Neuronal stem cell (in vitro differentiated cells): ENCODE measurements around the gene IRF1.

Experiments
- DNase-seq: peaks from one replicate; pipeline ENCODE4 v3.0.0-alpha.2; 2013; ENCODE audit warnings: low spot score
- H2AFZ ChIP-seq: one replicate; pipeline ENCODE4 v1.6.1; 2013; ENCODE audit warnings: mild to moderate bottlenecking, low read length, inconsistent platforms
- H2AK5ac ChIP-seq: 2 replicates; pipeline ENCODE4 v1.6.1; 2013; ENCODE audit warnings: low read depth, mild to moderate bottlenecking, inconsistent platforms, low read length, moderate library complexity, mixed read lengths
- H2BK120ac ChIP-seq: 2 replicates; pipeline ENCODE4 v1.6.1; 2013; ENCODE audit warnings: low read depth, mild to moderate bottlenecking, inconsistent platforms, low read length, moderate library complexity, mixed read lengths
- H2BK12ac ChIP-seq: one replicate; pipeline ENCODE4 v1.6.1; 2013; ENCODE audit warnings: low read length, inconsistent platforms
- H2BK15ac ChIP-seq: 2 replicates; pipeline ENCODE4 v1.6.1; 2013; ENCODE audit warnings: mild to moderate bottlenecking, low read length, inconsistent platforms, mixed read lengths
- H2BK5ac ChIP-seq: one replicate; pipeline ENCODE4 v1.6.1; 2013; ENCODE audit warnings: inconsistent platforms, mild to moderate bottlenecking, low read length, moderate library complexity
- H3K14ac ChIP-seq: one replicate; pipeline ENCODE4 v1.6.1; 2013; ENCODE audit warnings: low read length, inconsistent platforms
- H3K18ac ChIP-seq: 2 replicates; pipeline ENCODE4 v1.6.1; 2013; ENCODE audit warnings: low read length, inconsistent platforms
- H3K23ac ChIP-seq: 2 replicates; pipeline ENCODE4 v1.6.1; 2013; ENCODE audit warnings: low read depth, mild to moderate bottlenecking, mixed read lengths, low read length, inconsistent platforms; ENCODE audit not compliant: poor library complexity
- H3K27ac ChIP-seq: replicated peaks from 3 replicates; pipeline ENCODE4 v1.5.1; 2013; ENCODE audit warnings: low read length, inconsistent platforms
- H3K27me3 ChIP-seq, 3 experiments: 2 replicates each; pipeline ENCODE4 v1.6.1; 2013; ENCODE audit warnings: low read length in 3 of 3, mild to moderate bottlenecking in 2 of 3, inconsistent platforms in 1 of 3, low read depth in 1 of 3, mixed read lengths in 1 of 3, moderate library complexity in 1 of 3; ENCODE audit not compliant: control insufficient read depth in 3 of 3, insufficient read depth in 3 of 3
- H3K36me3 ChIP-seq, 2 donors: replicated peaks in 1 of 2; 2 replicates each; pipeline ENCODE4 v1.6.1; 2013; ENCODE audit warnings: low read length in 2 of 2; ENCODE audit not compliant: control insufficient read depth in 2 of 2, insufficient read depth in 2 of 2
- H3K4ac ChIP-seq: 2 replicates; pipeline ENCODE4 v1.6.1; 2013; ENCODE audit warnings: inconsistent platforms, mild to moderate bottlenecking, low read length, moderate library complexity
- H3K4me1 ChIP-seq, 2 donors: 1 replicate in 1 of 2; 2 replicates in 1 of 2; pipeline ENCODE4 v1.6.1; 2013; ENCODE audit warnings: low read length in 2 of 2, low read depth in 1 of 2; ENCODE audit not compliant: control insufficient read depth in 2 of 2, insufficient read depth in 1 of 2
- H3K4me2 ChIP-seq: one replicate; pipeline ENCODE4 v1.6.1; 2013; ENCODE audit warnings: mild to moderate bottlenecking, low read length, inconsistent platforms; ENCODE audit not compliant: insufficient read depth, poor library complexity, severe bottlenecking
- H3K4me3 ChIP-seq, 2 donors: 2 replicates each; pipeline ENCODE4 v1.5.1; 2013; ENCODE audit warnings: low read length in 2 of 2, mild to moderate bottlenecking in 2 of 2, inconsistent platforms in 1 of 2, moderate library complexity in 1 of 2
- H3K79me1 ChIP-seq: one replicate; pipeline ENCODE4 v1.6.1; 2013; ENCODE audit warnings: low read depth, mild to moderate bottlenecking, inconsistent platforms, low read length, moderate library complexity
- H3K9ac ChIP-seq: one replicate; pipeline ENCODE4 v1.6.1; 2013; ENCODE audit warnings: mild to moderate bottlenecking, low read depth, low read length, inconsistent platforms; ENCODE audit not compliant: poor library complexity
- H3K9me3 ChIP-seq, 2 donors: replicated peaks in 1 of 2; 2 replicates each; pipeline versions ENCODE3 to v1.6.1; 2013; ENCODE audit warnings: low read length in 2 of 2, mild to moderate bottlenecking in 2 of 2, inconsistent platforms in 1 of 2, low read depth in 1 of 2, mixed read lengths in 1 of 2, moderate library complexity in 1 of 2; ENCODE audit not compliant: control insufficient read depth in 2 of 2, insufficient read depth in 1 of 2
- H4K8ac ChIP-seq: one replicate; pipeline ENCODE4 v1.6.1; 2013; ENCODE audit warnings: low read depth, mild to moderate bottlenecking, inconsistent platforms, low read length, moderate library complexity
- H4K91ac ChIP-seq: one replicate; pipeline ENCODE4 v1.6.1; 2013; ENCODE audit warnings: low read length, low read depth, mild to moderate bottlenecking, inconsistent platforms; ENCODE audit not compliant: poor library complexity
- WGBS, 2 donors: extraction: QIAGEN DNeasy Blood & Tissue Kit; methylation state at CpG; one replicate each; pipeline ENCODE4 v1.1.7; 2013; ENCODE audit warnings: missing lambda C conversion rate in 2 of 2, mixed read lengths in 1 of 2; ENCODE audit not compliant: insufficient read length in 2 of 2, insufficient replicate concordance in 1 of 2; ENCODE audit errors: extremely low coverage in 2 of 2; 5-methylcytosine and 5-hydroxymethylcytosine counted together

Gene IRF1

DNA sequence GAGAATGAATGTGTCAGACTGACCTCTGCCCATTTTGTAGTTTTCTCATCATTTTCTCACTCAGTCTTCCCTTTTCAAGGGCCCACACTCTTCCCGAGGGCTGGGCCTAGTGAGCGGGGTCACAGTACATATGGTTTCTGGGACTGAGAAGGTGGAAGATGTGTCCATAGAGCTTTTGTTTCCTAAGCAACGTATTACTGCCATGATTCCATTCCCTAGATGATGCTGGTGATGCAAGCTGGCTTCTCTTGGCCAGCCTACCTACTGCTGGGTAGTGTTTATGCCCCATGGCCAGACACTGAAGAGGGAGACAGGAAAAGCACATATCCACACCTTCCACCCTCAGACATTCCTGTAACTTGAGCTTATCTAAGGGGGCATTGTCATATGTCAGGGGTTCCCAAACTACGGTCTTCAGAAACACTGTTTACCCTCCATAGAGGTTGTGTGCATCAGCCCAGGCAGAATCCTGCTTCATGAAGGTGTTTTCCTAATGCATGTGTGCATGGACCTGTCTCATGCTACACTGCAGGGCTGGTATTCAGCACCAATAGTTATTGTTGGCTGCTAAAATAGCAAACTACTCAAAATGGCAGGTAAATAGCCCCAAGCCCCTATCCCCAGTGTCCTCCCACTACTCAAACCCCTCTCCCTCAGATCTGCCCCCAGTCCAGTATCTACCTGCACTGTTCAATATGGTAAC is 9.5 kb downstream of the IRF1 start:
- no peak for DNase-seq

GRCh38 chr5:132480546-132480892 is 10.1 kb downstream of the IRF1 start:
- no peak overlapping the region for H4K91ac ChIP-seq
- H3K9ac ChIP-seq = no peak overlapping the region
- no peak overlapping the region for H2BK120ac ChIP-seq
- H3K27ac ChIP-seq = no peak overlapping the region
- no peak for DNase-seq
- H3K4me3 ChIP-seq = no peak overlapping the region
- H3K23ac ChIP-seq = no peak overlapping the region
- H2BK15ac ChIP-seq = no peak overlapping the region
- no peak overlapping the region for H3K18ac ChIP-seq
- no peak overlapping the region for H3K14ac ChIP-seq
- H3K79me1 ChIP-seq = no peaks in the 10 kb centered on the region
- H3K4me2 ChIP-seq = no peak overlapping the region
- H2AFZ ChIP-seq = no peak overlapping the region
- no peaks in the 10 kb centered on the region for H3K27me3 ChIP-seq
- no peak overlapping the region for H4K8ac ChIP-seq
- H3K9me3 ChIP-seq = no peaks in the 10 kb centered on the region
- H3K36me3 ChIP-seq = peaks cover 0 to 18% of the 10 kb centered on the region in 2 donors
- no CpG with 5 or more reads among the region's 5 CpGs for WGBS, 2 donors
- no peak overlapping the region for H2BK12ac ChIP-seq
- no peak overlapping the region for H2BK5ac ChIP-seq
- H2AK5ac ChIP-seq = no peak overlapping the region
- no peak overlapping the region for H3K4ac ChIP-seq
- no peaks in the 10 kb centered on the region for H3K4me1 ChIP-seq

More for the DNA sequence above, 9.5 kb downstream of the IRF1 start:
- no peak overlapping the region for H3K4me3 ChIP-seq
- H2AK5ac ChIP-seq = no peak overlapping the region
- no peak overlapping the region for H2BK15ac ChIP-seq
- H2BK5ac ChIP-seq = no peak overlapping the region
- no peak overlapping the region for H2BK120ac ChIP-seq
- H2AFZ ChIP-seq = no peak overlapping the region
- no peak overlapping the region for H3K14ac ChIP-seq
- no peak overlapping the region for H3K9ac ChIP-seq
- H3K23ac ChIP-seq = no peak overlapping the region
- WGBS, 2 donors = no CpG with 5 or more reads among the region's 4 CpGs
- H4K91ac ChIP-seq = no peak overlapping the region
- H3K4me2 ChIP-seq = no peak overlapping the region
- peaks cover 0 to 23% of the 10 kb centered on the region in 2 donors for H3K36me3 ChIP-seq
- H2BK12ac ChIP-seq = no peak overlapping the region
- H3K27ac ChIP-seq = no peak overlapping the region
- H4K8ac ChIP-seq = no peak overlapping the region
- H3K4ac ChIP-seq = no peak overlapping the region
- H3K4me1 ChIP-seq = no peaks in the 10 kb centered on the region
- H3K79me1 ChIP-seq = no peaks in the 10 kb centered on the region
- H3K9me3 ChIP-seq = no peaks in the 10 kb centered on the region
- H3K27me3 ChIP-seq = no peaks in the 10 kb centered on the region
- H3K18ac ChIP-seq = no peak overlapping the region

DNA sequence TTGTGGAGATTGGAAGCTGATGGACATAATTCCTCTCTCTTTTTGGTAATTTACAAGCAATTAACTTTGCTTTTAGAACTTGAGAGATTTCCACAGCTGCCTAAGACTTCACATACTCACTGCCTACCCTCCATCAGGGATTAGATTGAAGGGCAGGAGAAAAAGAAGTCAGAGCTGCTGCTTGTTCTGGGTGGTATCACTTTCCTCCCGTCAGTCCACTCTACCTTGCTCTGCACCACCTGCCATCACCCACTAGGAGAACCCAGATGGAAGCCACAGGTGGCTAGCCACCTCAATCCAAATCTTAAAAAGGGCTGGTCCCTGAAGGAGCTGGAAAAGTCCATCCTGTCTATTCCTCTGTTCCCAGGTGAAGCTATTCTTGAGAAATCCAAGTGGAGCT is 10.5 kb downstream of the IRF1 start:
- H3K4ac ChIP-seq = no peak overlapping the region
- no peak overlapping the region for H2BK5ac ChIP-seq
- H2BK15ac ChIP-seq = no peak overlapping the region
- H3K4me1 ChIP-seq = no peaks in the 10 kb centered on the region
- H2AFZ ChIP-seq = no peak overlapping the region
- WGBS, 2 donors = no CpG with 5 or more reads among the region's 1 CpG
- H3K4me3 ChIP-seq = no peak overlapping the region
- H2AK5ac ChIP-seq = no peak overlapping the region
- H3K27ac ChIP-seq = no peak overlapping the region
- peaks cover 0 to 14% of the 10 kb centered on the region in 2 donors for H3K36me3 ChIP-seq
- no peak overlapping the region for H4K91ac ChIP-seq
- no peak overlapping the region for H4K8ac ChIP-seq
- H3K14ac ChIP-seq = no peak overlapping the region
- no peak overlapping the region for H3K18ac ChIP-seq
- H3K23ac ChIP-seq = no peak overlapping the region
- H3K4me2 ChIP-seq = no peak overlapping the region
- no peaks in the 10 kb centered on the region for H3K9me3 ChIP-seq
- H3K79me1 ChIP-seq = no peaks in the 10 kb centered on the region
- H2BK120ac ChIP-seq = no peak overlapping the region
- DNase-seq = no peak
- H3K27me3 ChIP-seq = no peaks in the 10 kb centered on the region
- H2BK12ac ChIP-seq = no peak overlapping the region
- H3K9ac ChIP-seq = no peak overlapping the region

- no peak for DNase-seq
- WGBS, 2 donors = no CpG with 5 or more reads among the region's 3 CpGs
- Histone ChIP-seq H3K4me2 (no peak overlapping the region), H3K14ac (no peak overlapping the region), H3K27ac (no peak overlapping the region), H2BK5ac (no peak overlapping the region), H3K79me1 (no peaks in the 10 kb centered on the region), H2BK15ac (no peak overlapping the region), H3K18ac (no peak overlapping the region), H3K23ac (no peak overlapping the region), H2BK12ac (no peak overlapping the region), H3K4ac (no peak overlapping the region), H2AFZ (no peak overlapping the region), H3K4me1 (peaks cover 0 to 3% of the 10 kb centered on the region in 2 donors), H2AK5ac (no peak overlapping the region), H3K9ac (no peak overlapping the region), H2BK120ac (no peak overlapping the region), H4K8ac (no peak overlapping the region), H3K4me3 (no peak overlapping the region), H4K91ac (no peak overlapping the region), H3K27me3 (no peaks in the 10 kb centered on the region), H3K36me3 (peaks cover 0 to 9% of the 10 kb centered on the region in 2 donors), H3K9me3 (no peaks in the 10 kb centered on the region)
These were observed 11.2 kb downstream of the IRF1 start for GRCh38 chr5:132479111-132479951.
